Measurements from ENCODE around the gene DSC1.

The DSC1 gene

DNA sequence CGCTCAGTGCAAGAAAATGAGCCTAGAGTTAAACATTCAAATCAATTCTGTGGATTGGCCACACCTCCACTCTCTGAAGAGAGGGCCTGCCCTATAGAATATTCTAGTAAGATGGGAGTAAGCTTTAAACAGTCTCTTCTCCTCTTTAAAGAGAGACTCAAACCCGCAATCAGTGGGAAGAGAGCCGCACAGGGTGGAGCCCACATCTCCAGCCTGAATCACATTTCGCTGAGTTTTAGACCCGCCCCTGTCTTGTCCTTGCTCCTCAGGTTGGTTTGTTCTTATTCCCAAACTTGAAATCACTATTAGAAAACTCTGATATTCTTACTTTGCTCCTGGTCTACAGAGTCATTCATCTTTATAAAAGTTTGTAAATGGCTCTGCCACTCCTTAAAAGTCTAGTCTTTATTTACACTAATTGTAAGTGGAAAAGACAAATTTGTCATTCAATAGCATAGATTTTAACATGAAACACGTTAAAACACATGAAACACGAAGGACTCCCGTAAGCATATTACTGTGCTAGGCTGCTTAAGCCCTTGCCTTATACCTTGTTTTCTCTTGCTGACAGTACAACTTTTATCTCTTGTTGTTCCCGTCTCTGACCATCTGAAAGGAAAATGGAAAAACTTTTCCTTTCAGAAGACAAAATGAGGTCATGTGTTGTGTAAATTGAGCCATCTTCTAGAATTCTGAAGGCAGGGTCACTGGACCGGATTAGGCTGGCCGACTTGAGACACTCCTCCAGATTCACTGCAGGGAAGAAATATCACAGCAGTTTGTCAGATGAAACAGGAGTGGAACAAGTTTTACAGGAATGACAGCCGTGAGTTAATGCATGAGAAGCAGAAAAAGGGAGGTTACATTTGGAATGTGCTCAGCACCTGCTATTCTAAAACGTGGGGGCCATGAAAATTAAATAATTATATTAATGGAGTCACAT lies 5.6 kb downstream of the DSC1 start:
- POLR2A ChIA-PET (ENCODE audit: low non-redundant PET) = no interaction called here
- TF ChIP-seq, protein P1, sequence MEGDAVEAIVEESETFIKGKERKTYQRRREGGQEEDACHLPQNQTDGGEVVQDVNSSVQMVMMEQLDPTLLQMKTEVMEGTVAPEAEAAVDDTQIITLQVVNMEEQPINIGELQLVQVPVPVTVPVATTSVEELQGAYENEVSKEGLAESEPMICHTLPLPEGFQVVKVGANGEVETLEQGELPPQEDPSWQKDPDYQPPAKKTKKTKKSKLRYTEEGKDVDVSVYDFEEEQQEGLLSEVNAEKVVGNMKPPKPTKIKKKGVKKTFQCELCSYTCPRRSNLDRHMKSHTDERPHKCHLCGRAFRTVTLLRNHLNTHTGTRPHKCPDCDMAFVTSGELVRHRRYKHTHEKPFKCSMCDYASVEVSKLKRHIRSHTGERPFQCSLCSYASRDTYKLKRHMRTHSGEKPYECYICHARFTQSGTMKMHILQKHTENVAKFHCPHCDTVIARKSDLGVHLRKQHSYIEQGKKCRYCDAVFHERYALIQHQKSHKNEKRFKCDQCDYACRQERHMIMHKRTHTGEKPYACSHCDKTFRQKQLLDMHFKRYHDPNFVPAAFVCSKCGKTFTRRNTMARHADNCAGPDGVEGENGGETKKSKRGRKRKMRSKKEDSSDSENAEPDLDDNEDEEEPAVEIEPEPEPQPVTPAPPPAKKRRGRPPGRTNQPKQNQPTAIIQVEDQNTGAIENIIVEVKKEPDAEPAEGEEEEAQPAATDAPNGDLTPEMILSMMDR (conservative IDR thresholded peaks at IDR 0.05; ENCODE audit: low read depth) = no peak

DNA sequence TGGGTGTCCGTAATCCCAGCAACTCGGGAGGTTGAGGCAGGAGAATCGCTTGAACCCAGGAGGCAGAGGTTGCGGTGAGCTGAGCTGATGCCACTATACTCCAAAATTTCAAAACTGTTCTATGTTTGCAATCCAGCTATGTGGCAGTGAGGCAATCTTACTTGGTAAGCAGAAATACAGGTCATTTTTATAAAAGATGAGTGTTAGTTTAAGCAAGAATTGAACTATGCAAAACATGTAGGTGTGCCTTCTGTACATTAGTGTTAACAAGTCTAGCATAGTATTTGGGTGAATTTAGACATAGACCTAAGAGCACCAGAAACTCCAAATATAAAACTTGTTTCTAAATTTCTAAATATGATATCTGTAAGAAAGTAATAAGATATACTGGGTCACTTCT lies 7.2 kb downstream of the DSC1 start:
- H3K27ac ChIP-seq = peak overlapping the region; percentile 20; the same call in 1 of the 2 replicates
- ChIA-PET CTCF (no interaction called here), POLR2A (ENCODE audit: low non-redundant PET) (no interaction called here)
- TF ChIP-seq, protein P1 (conservative IDR thresholded peaks at IDR 0.05; ENCODE audit: low read depth) = no peak
- DNase-seq (ENCODE audit: low spot score) = no peak

More for the DNA sequence above, 5.6 kb downstream of the DSC1 start:
- H3K27ac ChIP-seq = no peak overlapping the region
- peak; percentile 23 for DNase-seq (ENCODE audit: low spot score)
- CTCF ChIA-PET = no interaction called here

DNA sequence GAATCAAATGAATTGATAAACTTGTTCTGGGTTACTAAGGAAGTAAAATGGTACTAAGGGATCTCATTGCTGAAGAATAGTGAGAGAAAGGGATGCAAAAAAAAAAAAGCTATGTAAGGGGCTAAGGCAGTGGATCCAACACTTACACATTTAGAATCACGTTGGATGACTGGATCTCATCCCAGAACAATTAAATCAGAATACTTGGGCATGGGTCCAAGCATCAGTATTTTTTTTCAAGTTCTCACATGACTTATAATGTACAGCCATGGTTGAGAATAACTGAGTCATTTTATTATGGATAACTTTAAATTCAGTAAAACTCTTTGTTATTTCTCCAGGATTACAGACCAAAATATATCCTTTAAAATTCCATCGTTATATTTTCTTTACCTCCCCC lies 8.5 kb downstream of the DSC1 start:
- CTCF ChIA-PET = no interaction called here
- TF ChIP-seq, protein P1 (conservative IDR thresholded peaks at IDR 0.05; ENCODE audit: low read depth) = no peak
- POLR2A ChIA-PET (ENCODE audit: low non-redundant PET) = no interaction called here
- no peak for DNase-seq (ENCODE audit: low spot score)
- H3K27ac ChIP-seq = no peak overlapping the region

DNA sequence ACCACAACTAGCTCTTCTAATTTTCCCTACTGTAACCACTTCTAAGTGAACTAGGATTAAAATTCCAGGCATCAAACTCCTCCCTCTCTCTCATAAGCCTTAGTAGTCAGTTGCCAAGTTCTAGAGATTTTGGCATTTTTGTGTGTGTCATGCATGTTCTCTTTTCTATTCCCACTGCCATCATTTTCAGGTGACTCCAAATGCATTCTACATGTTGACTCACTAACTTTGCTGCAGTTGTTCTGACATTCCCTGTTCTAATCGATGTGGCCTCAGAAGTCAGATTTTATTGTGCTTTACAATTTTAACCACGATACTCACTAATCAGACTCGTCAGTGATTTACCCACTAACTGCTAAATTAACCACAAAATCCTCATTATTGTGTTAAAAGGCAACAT lies 13.3 kb downstream of the DSC1 start:
- no peak for DNase-seq (ENCODE audit: low spot score)
- POLR2A ChIA-PET (ENCODE audit: low non-redundant PET) = no interaction called here
- CTCF ChIA-PET = no interaction called here
- TF ChIP-seq, protein P1 (conservative IDR thresholded peaks at IDR 0.05; ENCODE audit: low read depth) = no peak
- no peak overlapping the region for H3K27ac ChIP-seq

DNA sequence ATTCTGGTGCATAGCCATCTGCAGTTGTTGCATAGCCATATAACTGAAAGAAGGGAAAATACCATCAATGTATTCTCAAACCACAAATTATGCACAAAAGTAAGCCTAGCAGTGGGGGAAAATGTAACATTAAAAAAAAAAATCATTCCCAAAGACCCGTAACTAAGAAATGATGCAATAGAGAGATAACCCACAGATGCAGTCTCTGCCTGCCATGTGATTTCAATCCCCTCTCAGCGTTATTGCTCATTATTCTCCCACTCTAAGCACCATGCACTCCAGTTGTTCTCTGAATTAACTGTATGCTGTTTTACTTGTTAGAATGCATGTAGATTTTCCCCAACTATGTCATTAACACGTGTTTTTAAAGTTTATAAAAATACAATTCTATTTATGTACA lies 14.1 kb downstream of the DSC1 start:
- no peak overlapping the region for H3K27ac ChIP-seq
- TF ChIP-seq, protein P1 (conservative IDR thresholded peaks at IDR 0.05; ENCODE audit: low read depth) = no peak
- CTCF ChIA-PET = no interaction called here
- no peak for DNase-seq (ENCODE audit: low spot score)
- POLR2A ChIA-PET (ENCODE audit: low non-redundant PET) = no interaction called here

DNA sequence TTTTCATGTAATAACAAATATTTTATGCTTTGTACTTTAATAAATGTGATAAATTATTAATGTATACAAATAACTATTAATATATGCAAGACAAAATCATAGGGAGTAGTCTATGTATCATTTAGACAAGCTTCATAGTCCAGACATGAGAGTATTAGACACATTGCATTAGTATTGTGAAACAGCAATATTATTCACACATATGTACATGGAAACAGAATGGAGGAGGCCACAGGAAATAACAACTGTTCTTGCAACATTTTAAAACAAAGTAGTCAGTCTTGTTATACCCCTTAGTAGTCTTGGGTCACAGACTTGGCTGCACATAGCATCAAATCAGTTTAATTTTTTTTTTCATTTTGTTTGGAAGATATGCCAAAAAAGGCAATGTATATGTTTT lies 15.8 kb downstream of the DSC1 start:
- ChIA-PET CTCF (no interaction called here), POLR2A (ENCODE audit: low non-redundant PET) (no interaction called here)
- TF ChIP-seq, protein P1 (conservative IDR thresholded peaks at IDR 0.05; ENCODE audit: low read depth) = no peak
- no peak overlapping the region for H3K27ac ChIP-seq
- DNase-seq (ENCODE audit: low spot score) = no peak
